Nephron (organoid): ENCODE data around the gene GCHFR.
A peak's percentile ranks its signal among the peaks of the same experiment; 100 is the strongest.

Experiments
- H3K27ac Mint-ChIP-seq, 3 experiments: 2 replicates each; pipeline ENCODE4 v1.8.0; 2020; ENCODE audit warnings: mixed read lengths in 3 of 3, mild to moderate bottlenecking in 2 of 3, moderate library complexity in 1 of 3
- H3K27me3 Mint-ChIP-seq: 2 replicates; pipeline ENCODE4 v1.8.0; 2021; ENCODE audit warnings: low read depth, mild to moderate bottlenecking, moderate library complexity, mixed read lengths
- H3K36me3 Mint-ChIP-seq: 2 replicates; pipeline ENCODE4 v1.8.0; 2020; ENCODE audit warnings: low read depth, mixed read lengths
- H3K4me1 Mint-ChIP-seq: 2 replicates; pipeline ENCODE4 v1.8.0; 2020; ENCODE audit warnings: mixed read lengths
- H3K4me3 Mint-ChIP-seq, 3 experiments: 2 replicates each; pipeline ENCODE4 v1.8.0; 2020; ENCODE audit warnings: mild to moderate bottlenecking in 3 of 3, mixed read lengths in 3 of 3, moderate library complexity in 2 of 3
- H3K9me3 Mint-ChIP-seq: 2 replicates; pipeline ENCODE4 v1.8.0; 2020; ENCODE audit warnings: mixed read lengths
- TF ChIP-seq, protein P1 (sequence below), 3 experiments: fragments of 200-600 bp; sonication (generic); IDR thresholded peaks; one replicate each; pipeline ENCODE4 v1.5.0; 2021; ENCODE audit warnings: antibody characterized with exemption in 3 of 3; ENCODE audit not compliant: unreplicated experiment in 3 of 3

Gene GCHFR

DNA sequence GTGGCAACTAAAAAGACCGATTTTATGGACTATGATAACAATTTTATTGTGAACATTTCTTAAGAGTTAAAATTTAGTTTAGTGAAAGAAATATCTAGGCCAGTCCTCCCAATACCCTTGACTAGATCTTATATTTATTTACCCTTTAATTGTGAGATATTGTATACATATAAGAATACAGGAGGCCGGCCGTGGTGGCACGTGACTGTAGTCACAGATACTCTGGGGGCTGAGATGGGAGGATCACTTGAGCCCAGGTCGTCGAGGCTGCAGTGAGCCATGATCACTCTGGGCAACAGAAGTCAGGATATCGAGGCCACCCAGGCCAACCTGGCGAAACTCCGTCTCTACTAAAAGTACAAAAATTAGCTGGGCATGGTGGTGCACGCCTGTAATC, 8.1 kb upstream of the GCHFR start:
- H3K27ac Mint-ChIP-seq = peak overlapping the region; percentile 100
- H3K4me3 Mint-ChIP-seq = peak overlapping the region; percentile 96 to 97 (median 96)
- peaks cover 32% of the 10 kb centered on the region for H3K4me1 Mint-ChIP-seq
- TF ChIP-seq, protein P1, sequence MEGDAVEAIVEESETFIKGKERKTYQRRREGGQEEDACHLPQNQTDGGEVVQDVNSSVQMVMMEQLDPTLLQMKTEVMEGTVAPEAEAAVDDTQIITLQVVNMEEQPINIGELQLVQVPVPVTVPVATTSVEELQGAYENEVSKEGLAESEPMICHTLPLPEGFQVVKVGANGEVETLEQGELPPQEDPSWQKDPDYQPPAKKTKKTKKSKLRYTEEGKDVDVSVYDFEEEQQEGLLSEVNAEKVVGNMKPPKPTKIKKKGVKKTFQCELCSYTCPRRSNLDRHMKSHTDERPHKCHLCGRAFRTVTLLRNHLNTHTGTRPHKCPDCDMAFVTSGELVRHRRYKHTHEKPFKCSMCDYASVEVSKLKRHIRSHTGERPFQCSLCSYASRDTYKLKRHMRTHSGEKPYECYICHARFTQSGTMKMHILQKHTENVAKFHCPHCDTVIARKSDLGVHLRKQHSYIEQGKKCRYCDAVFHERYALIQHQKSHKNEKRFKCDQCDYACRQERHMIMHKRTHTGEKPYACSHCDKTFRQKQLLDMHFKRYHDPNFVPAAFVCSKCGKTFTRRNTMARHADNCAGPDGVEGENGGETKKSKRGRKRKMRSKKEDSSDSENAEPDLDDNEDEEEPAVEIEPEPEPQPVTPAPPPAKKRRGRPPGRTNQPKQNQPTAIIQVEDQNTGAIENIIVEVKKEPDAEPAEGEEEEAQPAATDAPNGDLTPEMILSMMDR (IDR thresholded peaks at IDR 0.05; ENCODE audit: unreplicated experiment in 3 of 3) = no peak
- no peaks in the 10 kb centered on the region for H3K27me3 Mint-ChIP-seq
- H3K9me3 Mint-ChIP-seq = no peaks in the 10 kb centered on the region
- H3K36me3 Mint-ChIP-seq = peaks cover 15% of the 10 kb centered on the region

DNA sequence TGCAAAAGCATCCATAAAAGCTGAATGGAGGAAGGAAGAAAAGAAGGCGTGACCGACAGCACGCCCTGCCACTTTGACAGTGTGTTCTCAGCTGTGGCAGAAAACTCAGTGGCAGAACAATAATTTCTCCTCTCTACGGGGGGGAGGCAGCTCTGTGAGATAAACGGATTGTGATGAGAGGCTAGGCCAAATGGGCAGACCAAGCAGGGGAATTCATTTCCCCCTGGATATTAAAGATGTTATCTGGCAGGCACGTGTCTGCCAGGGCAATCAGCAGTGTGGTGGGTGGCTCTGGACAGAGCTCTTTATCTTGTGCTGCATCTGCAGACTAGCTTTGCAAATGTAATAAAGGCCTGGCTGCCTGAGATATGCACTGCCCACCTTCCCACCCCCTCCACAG, 6.9 kb upstream of the GCHFR start:
- peaks cover 8% of the 10 kb centered on the region for H3K36me3 Mint-ChIP-seq
- peaks cover 32% of the 10 kb centered on the region for H3K4me1 Mint-ChIP-seq
- H3K9me3 Mint-ChIP-seq = no peaks in the 10 kb centered on the region
- H3K27me3 Mint-ChIP-seq = no peaks in the 10 kb centered on the region
- TF ChIP-seq, protein P1 (IDR thresholded peaks at IDR 0.05; ENCODE audit: unreplicated experiment in 3 of 3) = no peak
- H3K4me3 Mint-ChIP-seq = peak overlapping the region; percentile 61 to 80 (median 78)
- H3K27ac Mint-ChIP-seq = peak overlapping the region; percentile 85 to 100 (median 89)

DNA sequence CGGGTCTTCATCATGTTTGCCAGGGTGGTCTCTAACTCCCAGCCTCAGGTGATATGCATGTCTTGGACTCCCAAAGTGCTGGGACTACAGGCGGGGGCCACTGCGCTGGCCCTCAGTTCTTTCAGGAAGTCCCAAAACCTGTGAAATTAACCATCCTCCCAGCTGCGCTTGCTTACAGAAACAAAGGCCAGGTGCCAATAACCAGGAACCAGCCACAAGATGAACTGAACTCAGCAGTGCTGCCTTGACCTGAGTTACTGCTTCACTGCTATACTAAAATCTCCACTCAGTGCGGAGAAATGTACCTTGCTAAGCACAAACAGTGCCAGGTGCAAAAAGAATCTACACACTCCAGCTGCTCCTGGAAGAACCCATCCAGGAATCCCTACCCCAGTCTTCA, 3.9 kb upstream of the GCHFR start:
- peaks cover 5% of the 10 kb centered on the region for H3K27me3 Mint-ChIP-seq
- peaks cover 30% of the 10 kb centered on the region for H3K4me1 Mint-ChIP-seq
- no peaks in the 10 kb centered on the region for H3K9me3 Mint-ChIP-seq
- H3K36me3 Mint-ChIP-seq = no peaks in the 10 kb centered on the region
- H3K27ac Mint-ChIP-seq = peak overlapping the region; percentile 15 to 78 (median 23)
- TF ChIP-seq, protein P1 (IDR thresholded peaks at IDR 0.05; ENCODE audit: unreplicated experiment in 3 of 3) = no peak
- H3K4me3 Mint-ChIP-seq = peak overlapping the region in 1 of 3 experiments; percentile 33

DNA sequence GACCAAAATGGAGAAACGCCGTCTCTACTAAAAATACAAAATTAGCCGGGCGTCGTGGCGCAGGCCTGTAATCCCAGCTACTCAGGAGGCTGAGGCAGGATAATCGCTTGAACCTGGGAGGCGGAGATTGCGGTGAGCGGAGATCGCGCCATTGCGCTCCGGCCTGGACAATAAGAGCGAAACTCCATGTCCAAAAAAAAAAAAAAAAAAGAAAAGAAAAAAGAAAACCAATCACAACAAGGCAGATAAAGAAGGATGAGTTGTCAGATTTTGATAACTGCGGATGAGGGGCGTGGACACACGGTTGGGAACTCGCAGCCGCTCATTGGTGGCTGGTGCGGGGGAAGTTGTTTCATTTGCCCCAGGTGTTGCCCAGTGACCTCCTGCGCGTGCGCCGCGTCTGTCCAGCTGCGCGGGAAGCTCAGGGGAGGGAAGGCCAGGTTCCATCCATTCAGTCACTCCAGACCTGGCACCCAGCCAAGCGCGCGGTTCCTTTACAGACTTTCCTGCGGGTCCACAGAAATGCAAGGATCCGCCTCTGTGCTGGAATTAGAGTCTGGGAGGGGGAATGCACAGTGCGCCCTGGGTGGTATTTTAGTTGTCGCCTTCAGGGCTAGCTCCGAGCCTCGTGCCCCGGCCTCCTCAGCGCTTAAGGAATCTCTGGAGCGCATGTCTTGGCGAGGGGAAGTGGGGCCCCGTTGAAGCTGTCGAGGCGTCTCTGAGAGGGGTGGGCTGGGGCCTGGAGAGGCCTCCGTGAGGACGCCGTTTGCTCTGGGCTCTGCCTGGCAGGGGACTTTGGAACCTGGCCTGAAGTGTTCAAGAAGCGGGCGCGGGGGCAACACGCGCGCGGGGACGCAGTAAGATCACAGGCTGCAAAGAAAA, 708 bp upstream of the GCHFR start:
- TF ChIP-seq, protein P1 (IDR thresholded peaks at IDR 0.05; ENCODE audit: unreplicated experiment in 3 of 3) = no peak
- Mint-ChIP-seq H3K4me1 (peaks cover 25% of the 10 kb centered on the region), H3K4me3 (peak overlapping the region; percentile 86 to 88 (median 88)), H3K27ac (peak overlapping the region; percentile 77 to 97 (median 94)), H3K36me3 (no peaks in the 10 kb centered on the region), H3K27me3 (peaks cover 5% of the 10 kb centered on the region), H3K9me3 (no peaks in the 10 kb centered on the region)

DNA sequence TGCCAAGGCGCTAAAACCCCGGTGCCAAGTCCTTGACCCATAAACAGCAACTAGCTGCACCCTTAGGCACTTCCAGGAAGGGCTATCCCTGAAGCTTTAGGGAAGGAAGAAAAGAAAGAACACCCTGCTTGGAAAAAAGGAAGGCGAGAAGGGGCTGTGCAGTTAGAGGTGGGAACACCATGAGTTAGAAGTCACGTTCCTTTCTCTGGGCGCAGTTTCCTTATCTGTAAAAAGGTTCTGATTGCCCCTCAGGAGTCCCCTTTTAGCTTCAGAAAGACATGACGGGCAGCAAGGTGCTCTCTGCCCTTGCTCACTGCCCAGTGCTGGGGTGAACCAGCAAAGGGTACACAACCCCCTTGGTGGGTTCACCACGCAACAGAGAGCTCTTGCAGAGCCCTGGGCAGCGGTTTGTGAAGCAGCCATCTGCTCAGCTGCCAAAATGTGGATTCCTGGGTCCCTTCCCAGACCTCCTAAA, 798 bp downstream of the GCHFR start:
- no peaks in the 10 kb centered on the region for H3K36me3 Mint-ChIP-seq
- H3K9me3 Mint-ChIP-seq = no peaks in the 10 kb centered on the region
- peaks cover 5% of the 10 kb centered on the region for H3K27me3 Mint-ChIP-seq
- TF ChIP-seq, protein P1 (IDR thresholded peaks at IDR 0.05; ENCODE audit: unreplicated experiment in 3 of 3) = no peak
- peak overlapping the region; percentile 91 to 97 (median 93) for H3K27ac Mint-ChIP-seq
- peaks cover 29% of the 10 kb centered on the region for H3K4me1 Mint-ChIP-seq
- H3K4me3 Mint-ChIP-seq = peak overlapping the region; percentile 86 to 88 (median 88)
